SK-N-MC (cell line): ENCODE results near the gene PHPT1.

Source experiments
- DNase-seq: peaks from one replicate; pipeline ENCODE4 v3.0.0-alpha.2; 2011; ENCODE audit warnings: low read depth, low spot score
- H3K27ac ChIP-seq: fragments of 200-600 bp; sonication (generic); 2 replicates; pipeline ENCODE4 v1.5.1; 2016; ENCODE audit warnings: mixed run types
- H3K36me3 ChIP-seq: fragments of 200-600 bp; sonication (generic); 2 replicates; pipeline ENCODE4 v1.6.1; 2017; ENCODE audit warnings: antibody characterized with exemption, low read length, mixed read lengths; ENCODE audit not compliant: insufficient read depth
- H3K4me3 ChIP-seq: fragments of 200-600 bp; sonication (generic); 2 replicates; pipeline ENCODE4 v1.5.1; 2016
- H3K9ac ChIP-seq: fragments of 200-600 bp; sonication (generic); 2 replicates; pipeline ENCODE4 v1.8.0; 2017; ENCODE audit warnings: mixed run types, mixed read lengths; ENCODE audit not compliant: insufficient read length
- H3K9me3 ChIP-seq: fragments of 200-600 bp; sonication (generic); 2 replicates; pipeline ENCODE4 v1.6.1; 2017; ENCODE audit warnings: low read depth, mild to moderate bottlenecking, antibody characterized with exemption, low read length, moderate library complexity, mixed read lengths
- EZH2 ChIP-seq: fragments of 200-600 bp; sonication (generic); IDR thresholded peaks from one replicate; pipeline ENCODE4 v1.6.1; 2017; ENCODE audit warnings: antibody characterized with exemption
- FOXP2 ChIP-seq: optimal IDR thresholded peaks from 2 replicates; pipeline ENCODE3; 2011; ENCODE audit warnings: mild to moderate bottlenecking, moderate library complexity; ENCODE audit not compliant: insufficient read depth; ENCODE audit errors: extremely low read length, control extremely low read depth
- POLR2AphosphoS5 ChIP-seq: IDR thresholded peaks from 2 replicates; pipeline ENCODE4 v1.6.1; 2012; ENCODE audit warnings: mild to moderate bottlenecking, low read depth, low read length, borderline replicate concordance

PHPT1 gene

DNA sequence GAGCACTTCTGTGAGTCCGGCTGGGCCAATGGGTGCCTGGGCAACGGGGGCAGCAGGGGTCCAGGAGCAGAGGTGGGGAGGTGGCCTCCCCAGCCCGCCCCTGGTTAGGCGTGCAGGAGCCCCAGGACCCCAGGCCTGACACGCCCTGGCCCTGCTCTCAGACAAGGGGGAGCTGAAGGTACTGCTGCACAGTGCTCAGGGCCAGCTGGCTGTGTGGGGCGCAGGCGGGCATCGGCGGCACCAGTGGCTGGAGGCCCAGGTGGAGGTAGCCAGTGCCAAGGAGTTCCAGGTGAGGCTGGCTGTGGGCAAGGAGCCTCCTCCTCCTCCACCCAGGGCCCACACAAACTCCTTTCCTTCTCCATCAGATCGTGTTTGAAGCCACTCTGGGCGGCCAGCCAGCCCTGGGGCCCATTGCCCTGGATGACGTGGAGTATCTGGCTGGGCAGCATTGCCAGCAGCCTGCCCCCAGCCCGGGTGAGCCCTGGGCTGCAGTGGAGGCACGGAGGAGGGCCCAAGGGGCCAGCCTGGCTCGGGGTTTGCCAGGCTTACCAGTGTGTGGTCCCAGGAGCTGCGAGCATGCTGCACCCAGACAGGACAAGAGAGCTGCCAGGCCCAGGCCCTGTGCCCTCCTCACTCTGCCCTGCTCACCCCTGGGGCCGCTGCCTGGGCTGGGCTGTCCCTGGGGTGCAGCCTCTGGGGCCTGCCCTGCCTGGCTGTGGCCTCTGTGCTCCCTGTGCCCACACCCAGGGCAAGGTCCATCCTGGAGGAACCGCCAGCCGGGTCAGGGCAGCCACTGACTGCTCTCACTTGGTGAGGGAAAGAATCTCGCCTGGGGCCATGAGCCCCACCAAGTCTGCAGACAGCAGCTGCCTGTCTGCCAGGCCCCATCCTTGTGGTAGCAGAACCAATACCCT is 9.9 kb downstream of the PHPT1 start:
- Histone ChIP-seq H3K9me3 (no peaks in the 10 kb centered on the region), H3K27ac (no peak overlapping the region), H3K4me3 (no peak overlapping the region), H3K9ac (no peak overlapping the region), H3K36me3 (peaks cover 20% of the 10 kb centered on the region; the same call in 1 of the 2 replicates)
- TF ChIP-seq FOXP2 (no peak), POLR2AphosphoS5 (no peak), EZH2 (no peak)
- DNase-seq: no peak

GRCh38 chr9:136860529-136860928 is 11.3 kb downstream of the PHPT1 start:
- TF ChIP-seq EZH2 (no peak), FOXP2 (no peak), POLR2AphosphoS5 (0 out of 2 replicates have a peak, but pooled peaks have one; percentile 23)
- H3K27ac ChIP-seq: no peak overlapping the region
- H3K36me3 ChIP-seq: peaks cover 20% of the 10 kb centered on the region; the same call in 1 of the 2 replicates
- DNase-seq: no peak
- no peak overlapping the region for H3K9ac ChIP-seq
- H3K4me3 ChIP-seq: no peak overlapping the region
- H3K9me3 ChIP-seq: no peaks in the 10 kb centered on the region

DNA sequence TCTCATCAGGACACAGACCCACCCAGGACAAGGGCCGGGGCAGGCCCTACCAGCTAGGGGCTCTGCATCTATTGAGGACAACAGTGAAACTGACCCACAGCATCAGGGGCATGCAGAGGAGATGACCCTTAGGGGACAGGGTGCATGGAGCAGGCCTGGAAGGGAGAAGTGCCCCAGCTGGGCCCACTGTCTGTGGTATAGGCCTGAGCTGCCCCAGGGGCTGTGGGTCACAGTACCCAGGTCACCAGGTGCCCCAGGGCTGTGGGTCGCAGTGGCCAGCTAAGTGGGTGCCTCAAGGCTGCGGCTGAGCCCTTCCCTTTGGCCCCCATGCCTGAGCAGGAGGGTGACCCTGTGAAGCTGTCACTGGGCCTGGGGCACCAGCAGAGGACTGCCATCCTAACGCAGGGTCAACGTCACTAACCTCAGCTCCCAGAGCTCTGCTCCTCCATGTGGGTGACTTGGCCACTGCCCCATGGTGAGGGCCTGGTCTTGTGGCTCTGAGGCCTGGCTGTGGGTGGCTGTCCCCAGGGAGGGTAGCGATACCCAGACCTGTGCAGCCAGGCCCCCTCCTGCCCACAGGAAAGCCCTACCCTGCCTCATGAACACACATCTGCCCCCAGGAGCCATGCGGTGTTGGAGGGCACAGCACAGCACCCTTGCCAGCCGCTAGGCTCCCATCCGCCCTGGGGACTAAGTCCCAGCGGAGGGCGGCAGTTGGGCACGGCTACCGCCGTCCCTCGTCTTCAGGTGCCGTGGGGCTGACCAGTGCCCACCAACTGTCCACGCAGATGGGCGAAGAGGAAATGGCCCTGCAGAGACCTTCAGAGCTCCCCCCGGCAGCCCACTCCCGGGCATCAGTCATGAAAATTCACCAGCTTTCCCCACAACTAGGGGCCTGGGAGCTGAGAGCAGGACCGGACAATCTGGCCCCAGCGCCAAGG is 12.0 kb downstream of the PHPT1 start:
- Histone ChIP-seq H3K36me3 (peaks cover 20% of the 10 kb centered on the region; the same call in 1 of the 2 replicates), H3K9ac (no peak overlapping the region), H3K4me3 (no peak overlapping the region), H3K9me3 (no peaks in the 10 kb centered on the region), H3K27ac (no peak overlapping the region)
- no peak for DNase-seq
- TF ChIP-seq FOXP2: no peak
- TF ChIP-seq EZH2: no peak
- no peak for TF ChIP-seq POLR2AphosphoS5

GRCh38 chr9:136861874-136862457 is 12.8 kb downstream of the PHPT1 start:
- Histone ChIP-seq H3K9me3 (no peaks in the 10 kb centered on the region), H3K27ac (no peak overlapping the region), H3K9ac (no peak overlapping the region), H3K36me3 (peaks cover 20% of the 10 kb centered on the region; the same call in 1 of the 2 replicates), H3K4me3 (no peak overlapping the region)
- no peak for DNase-seq
- TF ChIP-seq POLR2AphosphoS5 (no peak), EZH2 (no peak), FOXP2 (no peak)

GRCh38 chr9:136862849-136863622 is 13.8 kb downstream of the PHPT1 start:
- no peak for TF ChIP-seq EZH2
- TF ChIP-seq FOXP2: no peak
- TF ChIP-seq POLR2AphosphoS5: no peak
- no peak overlapping the region for H3K9ac ChIP-seq
- no peak for DNase-seq
- H3K27ac ChIP-seq: no peak overlapping the region
- H3K36me3 ChIP-seq: peaks cover 20% of the 10 kb centered on the region; the same call in 1 of the 2 replicates
- no peak overlapping the region for H3K4me3 ChIP-seq
- H3K9me3 ChIP-seq: no peaks in the 10 kb centered on the region

GRCh38 chr9:136863623-136864273 is 14.5 kb downstream of the PHPT1 start:
- H3K36me3 ChIP-seq: peaks cover 20% of the 10 kb centered on the region; the same call in 1 of the 2 replicates
- no peak overlapping the region for H3K9ac ChIP-seq
- H3K4me3 ChIP-seq: no peak overlapping the region
- no peak overlapping the region for H3K27ac ChIP-seq
- TF ChIP-seq EZH2 (no peak), FOXP2 (no peak), POLR2AphosphoS5 (no peak; the same call in 1 of the 2 replicates)
- no peak for DNase-seq
- H3K9me3 ChIP-seq: no peaks in the 10 kb centered on the region

DNA sequence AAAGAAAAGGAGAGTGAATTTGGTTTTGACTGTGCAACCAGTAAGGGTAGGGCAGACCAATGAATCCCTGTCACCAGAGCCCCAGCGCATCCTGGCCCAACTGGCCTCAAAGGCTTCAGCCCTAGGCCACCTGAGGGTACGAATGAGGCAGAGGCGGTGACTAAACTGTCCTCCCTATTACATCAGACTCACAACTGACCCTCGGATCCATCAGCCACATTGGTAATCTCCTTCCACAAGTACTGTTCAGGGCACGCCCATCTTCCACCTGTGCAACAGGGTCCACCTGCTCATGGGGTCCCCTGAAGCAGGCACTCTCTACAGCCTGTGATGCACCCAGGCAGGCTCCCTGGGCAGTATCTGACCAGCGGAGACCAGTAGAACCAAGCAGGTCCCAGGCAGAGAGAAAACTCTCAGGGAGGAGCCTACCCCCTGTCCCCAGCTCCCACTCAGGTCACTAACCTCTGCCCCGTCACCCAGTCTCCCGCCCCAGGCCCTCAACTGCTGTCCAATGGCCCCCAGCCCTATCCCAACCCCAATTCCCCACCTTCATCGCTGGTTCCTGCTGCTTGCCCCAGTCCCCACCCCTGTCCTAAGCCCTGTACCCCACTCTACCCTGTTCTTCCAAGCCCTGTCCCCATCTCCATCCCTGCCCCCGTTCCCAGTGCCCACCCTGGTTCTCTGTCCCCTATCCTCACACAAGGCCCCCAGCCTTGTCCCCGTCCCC is 16.0 kb downstream of the PHPT1 start:
- DNase-seq: no peak
- TF ChIP-seq POLR2AphosphoS5: no peak
- 0 out of 2 replicates have a peak overlapping the region, but pooled peaks have one; percentile 19 for H3K27ac ChIP-seq
- H3K9me3 ChIP-seq: no peaks in the 10 kb centered on the region
- peak overlapping the region; percentile 94 for H3K4me3 ChIP-seq
- H3K36me3 ChIP-seq: peaks cover 20% of the 10 kb centered on the region; the same call in 1 of the 2 replicates
- peak overlapping the region; percentile 94 for H3K9ac ChIP-seq
